SJCRH30 (cell line): Measurements from ENCODE around the gene BRK1. TPM values are rescaled to one million over a fixed set of nuclear protein-coding genes. Genes with fewer than 3 reads are reported as not detected.
"Not testable (repeated sequence)": the region's sequence is repeated elsewhere in the genome, so short reads cannot be mapped to it uniquely, and the experiment has no call there.

Experiments used
- DNase-seq, 2 experiments: peaks; one replicate each; pipeline ENCODE4 v3.0.0-alpha.2; 2015 to 2020
- H3K27ac ChIP-seq: fragments of 250-450 bp; sonication (Bioruptor Pico); 2 replicates; pipeline ENCODE4 v1.5.1; 2020; ENCODE audit warnings: mild to moderate bottlenecking, moderate library complexity
- H3K27me3 ChIP-seq: fragments of 250-450 bp; sonication (Bioruptor Pico); 2 replicates; pipeline ENCODE4 v1.5.1; 2020; ENCODE audit warnings: mild to moderate bottlenecking, moderate library complexity
- H3K36me3 ChIP-seq: fragments of 250-450 bp; sonication (Bioruptor Pico); 2 replicates; pipeline ENCODE4 v1.5.1; 2020; ENCODE audit warnings: mild to moderate bottlenecking, moderate library complexity
- H3K4me1 ChIP-seq: fragments of 250-450 bp; sonication (Bioruptor Pico); 2 replicates; pipeline ENCODE4 v1.5.1; 2020; ENCODE audit warnings: mild to moderate bottlenecking, moderate library complexity
- H3K4me3 ChIP-seq: fragments of 250-450 bp; sonication (Bioruptor Pico); 2 replicates; pipeline ENCODE4 v1.5.1; 2020; ENCODE audit warnings: mild to moderate bottlenecking, moderate library complexity
- H3K9me3 ChIP-seq: fragments of 250-450 bp; sonication (Bioruptor Pico); replicated peaks from 2 replicates; pipeline ENCODE4 v1.5.1; 2020; ENCODE audit warnings: mild to moderate bottlenecking, moderate library complexity
- total RNA-seq: library from RNA; depleted of rRNA; stranded (reverse); fragments of >200 nt; shearing (Covaris generic); gene quantifications from 2 replicates; pipeline ENCODE4 v1.2.3, GENCODE V29; 2014; rRNA removed

The BRK1 gene
- 115 and 119 TPM in 2 replicates for total RNA-seq

DNA sequence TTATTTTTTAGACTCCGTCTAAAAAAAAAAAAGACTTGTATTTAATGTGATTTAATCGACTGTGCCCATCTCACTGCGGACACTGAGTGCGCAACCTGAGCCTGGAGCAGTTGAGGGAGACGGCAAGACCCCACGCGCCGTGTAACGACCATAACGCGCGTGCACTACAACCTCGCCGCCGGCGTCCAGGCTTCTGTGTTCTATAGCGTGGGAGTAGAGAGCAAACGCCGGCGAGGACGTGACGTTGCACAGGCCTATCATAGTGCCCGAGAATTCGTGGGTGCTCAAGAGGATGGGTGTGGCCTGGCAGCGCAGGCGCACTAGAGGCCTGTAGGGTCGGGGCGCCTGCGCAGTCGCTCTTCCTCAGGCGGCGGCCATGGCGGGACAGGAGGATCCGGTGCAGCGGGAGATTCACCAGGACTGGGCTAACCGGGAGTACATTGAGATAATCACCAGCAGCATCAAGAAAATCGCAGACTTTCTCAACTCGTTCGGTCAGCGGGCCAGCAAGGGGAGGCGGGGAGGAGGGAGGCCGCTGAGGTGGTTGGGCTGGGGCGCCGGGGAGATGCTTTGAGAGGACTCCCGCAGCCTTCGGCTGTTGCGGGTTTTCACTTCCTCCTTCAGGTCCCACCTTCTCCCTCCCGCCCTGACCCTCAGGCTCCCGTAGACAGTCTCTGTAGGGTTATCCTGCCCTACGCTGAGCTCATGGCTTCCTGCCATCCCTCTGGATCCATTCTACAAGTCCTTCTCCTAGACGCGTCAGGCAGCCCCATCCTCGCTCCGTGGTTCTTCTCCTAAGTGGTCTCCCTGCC, at the start of gene BRK1:
TSS of gene BRK1 (plus strand) at position 350 of the 812 bp plus-strand sequence. CDS start at position 377, 27 bp downstream.
- Histone ChIP-seq H3K9me3 (no peaks in the 10 kb centered on the region), H3K4me1 (no peaks in the 10 kb centered on the region), H3K4me3 (peak within 1 kb of the TSS; percentile 79), H3K27me3 (no peaks in the 10 kb centered on the region), H3K27ac (peak within 1 kb of the TSS; percentile 22), H3K36me3 (no peaks in the 10 kb centered on the region)
- DNase-seq: peak; percentile 91 to 97

DNA sequence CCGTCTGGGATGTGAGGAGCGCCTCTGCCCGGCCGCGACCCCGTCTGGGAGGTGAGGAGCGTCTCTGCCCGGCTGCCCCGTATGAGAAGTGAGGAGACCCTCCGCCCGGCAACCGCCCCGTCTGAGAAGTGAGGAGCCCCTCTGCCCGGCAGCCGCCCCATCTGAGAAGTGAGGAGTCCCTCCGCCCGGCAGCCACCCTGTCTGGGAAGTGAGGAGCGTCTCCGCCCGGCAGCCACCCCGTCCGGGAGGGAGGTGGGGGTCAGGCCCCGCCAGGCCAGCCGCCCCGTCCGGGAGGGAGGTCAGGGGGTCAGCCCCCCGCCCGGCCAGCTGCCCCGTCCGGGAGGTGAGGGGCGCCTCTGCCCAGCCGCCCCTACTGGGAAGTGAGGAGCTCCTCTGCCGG, 45.4 kb upstream of the BRK1 start:
- H3K9me3 ChIP-seq, H3K27me3 ChIP-seq, H3K27ac ChIP-seq, H3K4me1 ChIP-seq, DNase-seq, H3K4me3 ChIP-seq: not testable (repeated sequence)
- H3K36me3 ChIP-seq: peaks cover 30% of the 10 kb centered on the region

- peaks cover 10% of the 10 kb centered on the region for H3K36me3 ChIP-seq
- no peak for DNase-seq
- H3K27me3 ChIP-seq: no peaks in the 10 kb centered on the region
- H3K4me1 ChIP-seq: no peaks in the 10 kb centered on the region
- H3K27ac ChIP-seq: no peak overlapping the region
- no peaks in the 10 kb centered on the region for H3K9me3 ChIP-seq
- no peak overlapping the region for H3K4me3 ChIP-seq
These were observed 40.8 kb upstream of the BRK1 start for GRCh38 chr3:10074666-10075065.

DNA sequence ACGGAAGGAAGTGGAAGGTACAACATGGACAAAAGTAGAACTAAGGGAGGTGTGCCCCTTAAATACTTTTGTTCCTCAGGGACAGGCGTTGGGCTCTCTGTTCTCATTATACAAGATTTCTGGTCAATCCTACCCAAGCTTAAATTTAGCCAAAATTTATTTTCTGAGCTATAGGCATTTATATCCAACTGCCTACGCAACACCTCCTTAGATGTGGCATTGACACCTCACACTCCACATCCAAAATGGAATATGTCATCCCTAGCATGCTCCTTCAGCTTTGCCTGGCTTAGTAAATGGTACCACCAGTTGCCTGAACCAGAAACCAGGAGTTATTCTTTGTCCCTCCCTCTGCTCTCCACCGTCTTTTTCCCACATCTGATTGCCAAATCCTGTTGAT, 33.6 kb upstream of the BRK1 start:
- Histone ChIP-seq H3K27me3 (no peaks in the 10 kb centered on the region), H3K36me3 (peaks cover 21% of the 10 kb centered on the region), H3K4me3 (no peak overlapping the region), H3K4me1 (no peaks in the 10 kb centered on the region), H3K27ac (no peak overlapping the region), H3K9me3 (no peaks in the 10 kb centered on the region)
- no peak for DNase-seq

GRCh38 chr3:10085738-10086137, 29.7 kb upstream of the BRK1 start:
- DNase-seq: no peak
- Histone ChIP-seq H3K4me3 (no peak overlapping the region), H3K27me3 (no peaks in the 10 kb centered on the region), H3K9me3 (no peaks in the 10 kb centered on the region), H3K36me3 (peaks cover 30% of the 10 kb centered on the region), H3K4me1 (no peaks in the 10 kb centered on the region), H3K27ac (no peak overlapping the region)

GRCh38 chr3:10088256-10088655, 27.2 kb upstream of the BRK1 start:
- Histone ChIP-seq H3K36me3 (peaks cover 24% of the 10 kb centered on the region), H3K9me3 (no peaks in the 10 kb centered on the region)
- no peak for DNase-seq

DNA sequence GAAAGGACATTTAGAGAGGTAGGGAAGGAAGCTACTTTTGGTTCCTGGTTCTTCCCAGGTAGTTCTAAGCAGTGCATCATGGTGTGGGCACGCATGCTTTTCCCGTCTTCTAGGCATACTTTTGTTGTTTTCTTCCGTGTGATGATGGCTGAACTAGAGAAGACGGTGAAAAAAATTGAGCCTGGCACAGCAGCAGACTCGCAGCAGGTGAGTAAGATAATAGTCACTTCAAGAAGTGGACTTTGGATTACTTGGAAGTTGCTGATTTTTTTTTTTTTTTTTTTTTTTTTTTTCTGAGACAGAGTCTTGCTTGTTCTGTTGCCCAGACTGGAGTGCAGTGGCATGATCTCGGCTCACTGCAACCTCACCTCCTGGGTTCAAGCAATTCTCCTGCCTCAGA, 25.3 kb upstream of the BRK1 start:
- no peaks in the 10 kb centered on the region for H3K4me1 ChIP-seq
- no peak overlapping the region for H3K27ac ChIP-seq
- no peak overlapping the region for H3K4me3 ChIP-seq
- H3K27me3 ChIP-seq: no peaks in the 10 kb centered on the region
- H3K9me3 ChIP-seq: no peaks in the 10 kb centered on the region
- no peak for DNase-seq
- peaks cover 26% of the 10 kb centered on the region for H3K36me3 ChIP-seq

More at GRCh38 chr3:10088256-10088655, 27.2 kb upstream of the BRK1 start:
- no peaks in the 10 kb centered on the region for H3K27me3 ChIP-seq
- no peak overlapping the region for H3K27ac ChIP-seq
- H3K4me1 ChIP-seq: no peaks in the 10 kb centered on the region
- H3K4me3 ChIP-seq: no peak overlapping the region

DNA sequence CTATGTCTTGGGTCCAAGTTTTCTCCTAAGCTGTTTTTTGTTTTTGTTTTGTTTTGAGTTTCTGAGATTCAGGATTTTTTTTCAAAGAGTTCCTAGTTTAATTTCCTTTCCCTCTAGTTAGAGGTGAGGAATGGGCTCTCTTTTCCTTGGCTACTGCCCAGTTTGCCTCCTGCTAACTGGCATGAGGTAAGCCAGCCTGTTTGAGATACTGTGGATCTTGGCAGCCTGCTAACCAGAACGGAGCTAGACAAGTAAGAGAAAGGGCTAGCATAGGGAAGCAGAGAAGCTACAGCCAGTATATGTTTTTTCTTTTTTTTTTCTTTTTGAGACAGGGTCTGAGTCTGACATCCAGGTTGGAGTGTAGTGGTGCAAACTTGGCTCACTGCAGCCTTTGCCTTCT, 24.7 kb upstream of the BRK1 start:
- H3K27me3 ChIP-seq, DNase-seq, H3K27ac ChIP-seq, H3K9me3 ChIP-seq, H3K4me3 ChIP-seq, H3K4me1 ChIP-seq: not testable (repeated sequence)
- H3K36me3 ChIP-seq: peaks cover 26% of the 10 kb centered on the region

- H3K4me1 ChIP-seq, H3K27me3 ChIP-seq, DNase-seq, H3K4me3 ChIP-seq, H3K9me3 ChIP-seq, H3K27ac ChIP-seq: not testable (repeated sequence)
- peaks cover 26% of the 10 kb centered on the region for H3K36me3 ChIP-seq
These were observed 24.1 kb upstream of the BRK1 start for GRCh38 chr3:10091387-10091786.

DNA sequence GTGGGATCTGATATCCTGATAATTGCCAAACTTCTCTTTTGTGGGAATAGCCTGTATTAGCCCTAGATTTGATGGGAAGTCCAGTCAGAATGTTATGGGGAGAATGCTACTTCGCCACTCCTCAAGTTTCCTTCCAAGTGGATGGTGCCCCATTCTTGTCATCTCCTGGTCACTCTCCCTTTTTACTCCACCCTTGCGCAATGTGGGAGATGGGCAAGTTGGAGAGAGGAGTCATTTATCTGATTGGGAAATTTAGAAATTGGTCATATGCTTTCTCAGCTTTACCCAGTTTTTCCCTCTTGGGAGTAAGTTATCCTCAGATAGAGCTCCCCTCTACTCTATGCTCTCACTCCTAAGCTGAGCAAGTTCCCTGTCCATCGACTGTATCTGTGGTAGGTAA, 21.8 kb upstream of the BRK1 start:
- no peak for DNase-seq
- H3K4me1 ChIP-seq: no peaks in the 10 kb centered on the region
- no peak overlapping the region for H3K27ac ChIP-seq
- H3K36me3 ChIP-seq: peaks cover 23% of the 10 kb centered on the region
- H3K27me3 ChIP-seq: no peaks in the 10 kb centered on the region
- no peak overlapping the region for H3K4me3 ChIP-seq
- H3K9me3 ChIP-seq: no peaks in the 10 kb centered on the region

DNA sequence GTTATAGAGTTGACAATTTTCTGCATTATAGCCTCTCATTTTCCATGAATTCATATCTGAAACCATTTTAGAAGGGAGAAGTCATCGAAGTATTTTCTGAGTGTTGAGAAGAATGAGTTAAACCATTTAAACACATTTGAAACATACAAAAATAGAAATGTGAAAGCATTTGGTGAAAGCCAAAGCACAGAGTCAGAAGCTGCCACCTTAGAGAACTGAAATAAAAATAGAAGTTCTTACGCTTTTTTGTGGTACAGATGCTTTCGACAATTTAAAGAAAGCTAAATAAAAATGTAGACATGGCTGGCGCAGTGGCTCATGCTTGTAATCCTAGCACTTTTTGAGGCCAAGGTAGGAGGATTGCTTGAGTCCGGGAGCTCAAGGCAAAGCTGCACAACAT, 16.4 kb upstream of the BRK1 start:
- H3K36me3 ChIP-seq: peaks cover 16% of the 10 kb centered on the region; the same call in 1 of the 2 replicates
- H3K4me3 ChIP-seq: no peak overlapping the region
- H3K27me3 ChIP-seq: no peaks in the 10 kb centered on the region
- DNase-seq: no peak
- H3K4me1 ChIP-seq: no peaks in the 10 kb centered on the region
- no peak overlapping the region for H3K27ac ChIP-seq
- H3K9me3 ChIP-seq: no peaks in the 10 kb centered on the region

DNA sequence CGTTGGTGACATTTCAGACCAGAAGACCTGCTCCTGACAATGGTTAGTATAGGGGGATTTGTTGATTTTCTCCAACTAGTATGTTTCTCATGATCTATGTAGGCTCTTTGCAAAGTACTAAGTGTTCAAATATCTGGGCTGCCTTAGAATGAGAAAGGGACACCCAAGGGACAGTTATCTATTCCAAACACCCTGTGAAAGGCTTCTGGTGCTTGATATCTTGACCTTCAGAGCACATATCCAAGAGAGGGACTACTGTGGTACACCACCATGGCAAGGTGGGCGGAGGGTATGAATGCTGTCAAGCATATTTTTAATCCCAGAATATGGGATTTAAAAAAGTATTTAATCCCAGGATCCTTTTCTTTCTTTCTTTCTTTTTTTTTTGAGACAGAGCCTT, 8.6 kb upstream of the BRK1 start:
- Histone ChIP-seq H3K4me3 (no peak overlapping the region), H3K27ac (no peak overlapping the region), H3K27me3 (no peaks in the 10 kb centered on the region)

GRCh38 chr3:10108091-10108490, 7.4 kb upstream of the BRK1 start, which contains the start of gene FANCD2OS:
FANCD2OS (minus strand) TSS chr3:10108255; CDS start chr3:10104774, 3,481 bp downstream.
- H3K4me3 ChIP-seq: no peak within 1 kb of the TSS
- H3K36me3 ChIP-seq: no peaks in the 10 kb centered on the region
- H3K27me3 ChIP-seq: no peaks in the 10 kb centered on the region
- no peak for DNase-seq
- no peak within 1 kb of the TSS for H3K27ac ChIP-seq
- H3K4me1 ChIP-seq: no peaks in the 10 kb centered on the region
- H3K9me3 ChIP-seq: no peaks in the 10 kb centered on the region

More for the DNA sequence above, 8.6 kb upstream of the BRK1 start:
- H3K36me3 ChIP-seq: no peaks in the 10 kb centered on the region
- no peak for DNase-seq
- H3K4me1 ChIP-seq: no peaks in the 10 kb centered on the region
- H3K9me3 ChIP-seq: no peaks in the 10 kb centered on the region

GRCh38 chr3:10116138-10116460, 624 bp downstream of the BRK1 start:
- Histone ChIP-seq H3K36me3 (no peaks in the 10 kb centered on the region), H3K27me3 (no peaks in the 10 kb centered on the region), H3K27ac (peak overlapping the region; percentile 22), H3K9me3 (no peaks in the 10 kb centered on the region), H3K4me3 (peak overlapping the region; percentile 79), H3K4me1 (no peaks in the 10 kb centered on the region)
- DNase-seq: peak in 1 of 2 experiments; percentile 41

DNA sequence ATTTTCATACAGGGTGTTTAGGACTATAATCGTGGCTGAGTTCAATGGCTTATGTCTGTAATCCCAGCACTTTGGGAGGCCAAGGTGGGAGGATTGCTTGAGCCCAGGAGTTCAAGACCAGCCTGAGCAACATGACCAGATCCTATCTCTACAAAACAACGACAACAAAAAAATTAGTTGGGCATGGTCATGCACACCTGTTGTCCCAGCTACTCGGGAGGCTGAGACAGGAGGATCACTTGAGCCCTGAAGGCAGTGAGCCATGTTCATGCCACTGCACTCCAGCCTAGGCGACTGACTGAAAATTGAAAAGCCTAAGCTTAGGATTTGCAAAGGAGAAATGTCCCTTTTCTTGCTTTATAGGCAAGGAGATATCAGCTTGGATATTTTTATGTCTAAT, 1.5 kb downstream of the BRK1 start:
- no peak for DNase-seq
- H3K27me3 ChIP-seq: no peaks in the 10 kb centered on the region
- H3K36me3 ChIP-seq: no peaks in the 10 kb centered on the region
- H3K4me1 ChIP-seq: no peaks in the 10 kb centered on the region
- no peaks in the 10 kb centered on the region for H3K9me3 ChIP-seq
- no peak overlapping the region for H3K27ac ChIP-seq
- H3K4me3 ChIP-seq: no peak overlapping the region

DNA sequence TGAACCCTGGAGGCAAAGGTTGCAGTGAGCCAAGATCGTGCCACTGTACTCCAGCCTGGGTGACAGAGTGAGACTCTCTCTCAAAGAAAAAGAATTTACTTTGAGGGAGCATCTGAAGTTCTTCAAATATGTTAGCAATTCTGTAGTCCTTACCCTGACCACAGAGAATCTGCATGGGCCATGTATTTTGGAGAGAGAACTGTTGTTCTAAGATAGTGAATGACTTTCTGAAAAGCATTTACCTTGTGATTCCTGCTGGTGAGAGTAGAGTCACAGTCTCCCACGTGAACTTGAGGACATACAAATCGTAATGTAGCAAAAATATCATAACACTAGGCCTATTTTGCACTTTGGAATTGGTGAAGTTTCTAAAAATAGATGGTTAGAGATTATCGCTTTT, 3.9 kb downstream of the BRK1 start:
- no peaks in the 10 kb centered on the region for H3K4me1 ChIP-seq
- no peak for DNase-seq
- H3K36me3 ChIP-seq: 0 out of 2 replicates have a peak, but pooled peaks cover 4% of the 10 kb centered on the region
- no peak overlapping the region for H3K4me3 ChIP-seq
- H3K27ac ChIP-seq: no peak overlapping the region
- H3K27me3 ChIP-seq: no peaks in the 10 kb centered on the region
- H3K9me3 ChIP-seq: no peaks in the 10 kb centered on the region
